Measurements from ENCODE around the gene KRTAP6-2.

KRTAP6-2 gene, protein sequence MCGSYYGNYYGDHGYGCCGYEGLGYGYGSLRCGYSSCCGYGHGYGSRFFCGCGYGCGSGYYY

DNA sequence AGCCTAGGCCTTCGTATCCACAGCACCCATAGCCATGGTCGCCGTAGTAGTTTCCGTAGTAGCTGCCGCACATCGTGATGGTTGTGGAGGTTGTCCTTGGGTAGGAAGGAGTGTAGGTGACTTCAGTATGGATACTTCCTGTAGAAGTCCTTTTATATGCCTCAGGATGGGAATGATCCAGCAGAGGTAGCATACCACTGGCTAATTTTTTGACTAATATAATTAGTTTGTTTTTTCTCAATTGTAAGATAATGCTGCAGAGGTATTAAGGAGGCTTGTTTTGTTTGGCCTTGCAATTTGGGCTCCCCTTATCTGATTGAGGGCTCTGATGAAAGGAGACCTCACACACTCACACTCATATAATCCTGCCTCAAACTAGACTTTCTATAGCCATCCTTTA is at the start of gene KRTAP6-2:
TSS of gene KRTAP6-2 (minus strand) at position 101 of the 400 bp plus-strand sequence. CDS start at position 73, 28 bp downstream.
- DNase-seq = no peak

DNA sequence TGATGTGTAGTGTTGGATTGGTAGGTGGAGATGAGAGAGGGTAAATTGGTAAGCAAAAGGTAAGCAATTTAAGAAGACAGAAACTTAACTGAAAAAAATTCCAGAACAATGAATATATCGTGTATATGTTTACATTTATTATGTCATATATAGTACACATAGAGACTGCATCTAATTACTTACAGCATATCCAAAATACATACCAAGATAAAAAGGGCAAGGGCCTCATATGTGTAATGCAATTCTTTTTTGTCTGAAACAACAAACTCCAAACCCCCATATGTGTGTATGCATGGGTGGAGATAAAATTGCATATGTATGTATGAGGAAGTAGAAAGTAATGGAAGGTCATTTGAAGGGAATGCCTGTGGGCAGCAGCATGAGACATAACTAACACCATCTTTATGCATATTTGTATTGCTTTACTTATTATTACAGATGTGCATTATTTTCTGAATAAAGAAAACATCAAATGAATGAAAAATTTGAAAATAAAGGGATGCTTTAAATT is 48.3 kb upstream of the KRTAP6-2 start:
- DNase-seq = no peak

DNA sequence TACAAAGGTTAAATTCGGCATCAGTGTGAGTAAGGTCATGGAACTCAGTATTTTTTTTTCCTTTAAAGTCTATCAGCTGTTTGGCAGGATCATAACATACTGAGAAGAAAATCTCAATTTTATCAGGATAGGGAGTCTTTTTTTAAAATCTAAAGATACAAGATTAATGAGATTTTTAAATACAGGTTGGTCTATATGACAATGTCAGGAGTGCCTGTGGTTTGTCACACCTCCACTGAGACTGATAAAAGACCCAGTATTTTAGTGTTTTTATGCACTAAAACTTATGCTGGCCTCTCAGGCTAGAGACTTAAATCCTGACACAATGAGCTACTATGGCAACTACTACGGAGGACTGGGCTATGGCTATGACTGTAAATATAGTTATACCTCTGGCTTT is 43.9 kb upstream of the KRTAP6-2 start, which contains the start of gene KRTAP20-3:
TSS of gene KRTAP20-3 (plus strand) at position 301 of the 400 bp plus-strand sequence.
- no peak for DNase-seq

DNA sequence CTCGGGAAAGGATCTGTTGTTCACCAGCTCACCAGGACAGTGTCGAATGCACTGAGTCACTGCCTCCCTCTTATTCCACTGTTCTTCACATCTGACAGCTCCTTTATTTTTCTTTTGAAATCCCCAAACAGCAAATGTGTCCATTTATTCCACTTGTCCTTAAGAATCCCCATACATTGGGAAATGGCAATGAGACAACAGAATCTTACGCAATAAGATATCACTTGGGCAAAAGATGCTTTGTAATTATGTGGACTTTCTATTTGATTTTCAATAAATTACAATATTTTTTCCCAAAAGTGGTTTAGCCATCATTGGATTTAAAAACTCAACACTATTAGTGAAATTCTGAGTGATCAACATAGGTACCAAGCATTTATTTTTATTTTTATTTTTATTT is 40.0 kb upstream of the KRTAP6-2 start:
- no peak for DNase-seq

DNA sequence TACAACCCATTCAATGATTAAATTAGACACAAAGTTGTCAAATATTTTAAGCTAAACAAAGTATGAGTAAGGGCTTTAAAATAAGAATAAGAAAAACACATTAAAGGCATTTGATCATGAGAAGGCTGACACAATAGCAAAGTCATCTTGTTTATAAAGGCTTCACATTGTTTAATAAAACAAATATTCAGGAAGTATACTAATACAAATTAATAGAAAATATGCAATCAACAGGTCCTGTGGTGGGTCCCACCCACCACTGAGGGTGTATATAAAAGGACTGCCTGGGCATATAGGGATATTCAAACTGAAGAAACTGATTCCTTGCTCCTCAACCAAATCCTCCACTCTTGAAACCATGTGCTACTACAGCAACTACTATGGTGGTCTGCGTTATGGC is 36.2 kb upstream of the KRTAP6-2 start, which contains the start of gene KRTAP20-2:
TSS of gene KRTAP20-2 (plus strand) at position 301 of the 400 bp plus-strand sequence. CDS start at position 359, 58 bp downstream.
- no peak for DNase-seq

DNA sequence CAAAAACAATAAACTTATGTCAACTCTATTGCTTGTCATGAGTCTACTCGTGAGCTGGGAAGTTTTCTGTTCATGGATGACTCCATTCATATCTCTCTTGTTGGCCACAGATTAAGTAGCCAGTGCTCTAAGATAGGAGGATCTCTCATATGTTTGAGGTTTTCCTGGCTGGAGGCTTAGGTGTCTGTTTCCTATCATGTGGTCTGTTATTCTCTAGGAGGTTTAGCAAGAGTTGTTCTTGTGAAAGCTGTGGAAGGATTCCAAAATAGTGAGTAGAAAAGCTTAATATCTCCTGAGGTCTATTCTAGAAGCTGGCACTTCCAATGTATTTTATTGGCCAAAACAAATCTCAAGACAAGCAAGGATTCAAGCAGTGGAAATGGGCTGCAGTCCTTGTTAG is 30.5 kb upstream of the KRTAP6-2 start:
- DNase-seq = no peak

DNA sequence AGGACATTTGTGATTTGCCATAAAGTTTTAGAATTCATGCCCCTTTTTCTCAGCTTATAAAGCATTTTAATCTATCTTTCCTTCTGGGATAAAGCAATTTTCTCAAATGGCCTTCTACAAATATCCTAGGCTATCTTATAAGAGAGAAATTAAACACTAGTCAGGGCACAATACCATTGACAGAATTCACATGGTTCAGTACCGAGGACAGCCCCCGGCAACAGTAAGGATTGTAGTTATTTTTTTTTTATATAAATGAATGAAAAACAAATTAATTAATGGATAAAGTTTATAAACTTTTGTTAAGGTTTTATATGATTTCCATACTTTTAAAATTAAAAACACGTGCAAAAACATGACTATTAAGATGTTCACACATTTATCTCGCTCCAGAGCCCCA is 29.4 kb upstream of the KRTAP6-2 start:
- no peak for DNase-seq

DNA sequence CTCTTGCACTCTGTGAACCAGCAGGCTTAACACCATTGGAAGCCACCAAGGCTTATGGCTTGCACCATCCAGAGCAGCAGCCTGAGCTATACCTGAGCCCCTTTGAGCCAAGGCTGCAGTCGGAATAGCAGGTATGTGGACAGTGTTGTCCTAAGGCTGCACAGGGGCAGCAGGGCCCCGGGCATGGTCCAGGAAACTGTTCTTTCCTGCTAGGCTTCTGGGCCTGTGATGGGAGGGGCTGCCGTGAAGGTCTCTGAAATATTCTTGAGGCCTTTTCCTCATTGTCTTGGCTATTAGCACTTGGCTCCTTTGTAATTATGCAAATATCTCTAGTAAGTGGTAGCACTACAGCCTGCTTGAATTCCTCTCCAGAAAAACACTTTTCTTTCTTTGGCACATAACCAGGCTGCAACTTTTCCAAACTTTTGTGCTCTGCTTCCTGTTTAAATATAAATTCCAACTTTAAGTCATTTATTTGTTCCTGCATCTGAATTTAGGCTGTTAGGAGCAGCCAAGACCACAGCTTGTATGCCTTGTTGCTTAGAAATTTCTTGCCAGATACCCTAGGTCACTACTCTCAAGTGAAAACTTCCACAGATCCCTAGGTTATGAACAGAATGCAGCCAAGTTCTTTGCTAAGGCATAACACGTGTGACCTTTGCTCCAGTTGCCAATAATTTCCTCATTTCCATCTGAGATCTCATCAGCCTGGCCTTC is 26.9 kb upstream of the KRTAP6-2 start:
- DNase-seq = no peak

DNA sequence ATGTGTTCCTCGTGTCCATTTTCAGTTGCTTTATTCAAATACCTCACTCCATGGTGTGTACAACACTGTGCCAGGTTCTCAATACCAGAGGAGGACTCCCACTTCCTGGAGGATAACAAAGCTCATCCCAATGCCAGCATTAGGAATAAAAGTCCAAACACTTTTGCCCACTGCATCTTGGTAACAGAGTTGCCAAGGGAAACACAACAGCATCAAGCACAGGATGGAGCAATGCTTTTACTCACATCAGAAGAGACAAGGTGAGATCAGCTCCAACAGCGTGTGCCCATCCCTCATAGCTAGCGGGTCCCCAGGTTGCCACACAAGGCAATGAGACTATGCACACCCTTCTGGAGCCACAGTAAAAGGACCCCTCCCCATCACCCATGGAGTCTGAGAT is 24.7 kb upstream of the KRTAP6-2 start:
- DNase-seq = no peak

DNA sequence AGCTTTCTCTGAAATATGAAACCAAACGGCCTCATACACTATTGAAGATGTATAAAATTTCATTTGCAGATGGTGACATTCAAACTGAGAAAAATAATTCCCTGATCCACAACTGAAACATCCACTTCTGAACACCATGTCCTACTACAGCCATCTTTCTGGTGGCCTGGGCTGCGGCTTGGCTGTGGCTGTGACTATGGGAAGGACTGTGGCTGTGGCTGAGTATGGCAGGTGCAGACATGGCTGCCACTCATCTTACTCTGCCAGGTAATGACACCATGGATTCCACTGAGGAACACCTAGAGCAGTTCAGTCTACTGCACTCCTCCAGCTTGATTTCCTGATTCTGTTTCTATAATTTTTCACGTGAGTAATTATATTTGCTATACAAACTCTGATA is 21.8 kb upstream of the KRTAP6-2 start, which contains the start of gene KRTAP20-4:
TSS of gene KRTAP20-4 (plus strand) at position 106 of the 400 bp plus-strand sequence.
- DNase-seq = no peak

DNA sequence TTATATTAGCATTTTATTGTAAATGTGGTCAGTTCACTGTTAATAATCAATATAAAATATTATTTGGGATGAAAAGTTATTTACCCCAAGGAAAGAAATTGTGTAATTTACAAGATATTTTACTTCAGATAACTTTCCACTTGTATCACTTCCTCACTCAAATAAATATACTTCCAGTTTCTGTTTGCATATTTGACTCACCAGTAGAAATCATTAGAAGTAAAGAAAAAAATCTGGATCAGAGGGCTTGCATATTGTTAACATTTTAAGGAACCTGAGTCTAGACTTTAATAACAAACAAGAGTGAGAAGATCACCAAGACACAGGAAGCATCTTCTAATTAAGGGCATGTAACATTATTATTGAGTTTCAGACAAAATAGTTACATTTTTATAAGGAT is 21.4 kb upstream of the KRTAP6-2 start:
- DNase-seq = no peak

DNA sequence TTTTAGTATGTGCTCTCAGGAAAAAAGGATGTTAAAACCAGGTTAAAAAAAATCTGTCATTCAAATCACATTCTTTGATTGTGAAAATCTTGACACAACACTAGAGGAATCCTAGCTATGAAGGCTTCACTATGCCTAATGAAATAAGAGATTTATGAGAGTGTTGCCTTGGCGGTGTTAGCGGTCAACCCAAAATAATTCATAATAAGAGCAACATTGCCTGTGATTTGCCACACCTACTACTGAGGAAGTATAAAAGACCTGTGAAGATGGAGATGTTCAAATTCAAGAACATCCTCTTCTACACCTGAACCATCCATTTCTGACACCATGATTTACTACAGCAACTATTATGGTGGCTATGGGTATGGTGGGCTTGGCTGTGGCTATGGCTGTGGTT is 17.4 kb upstream of the KRTAP6-2 start, which contains the start of gene KRTAP20-1:
TSS of gene KRTAP20-1 (plus strand) at position 301 of the 400 bp plus-strand sequence. CDS start at position 331, 30 bp downstream.
- no peak for DNase-seq

DNA sequence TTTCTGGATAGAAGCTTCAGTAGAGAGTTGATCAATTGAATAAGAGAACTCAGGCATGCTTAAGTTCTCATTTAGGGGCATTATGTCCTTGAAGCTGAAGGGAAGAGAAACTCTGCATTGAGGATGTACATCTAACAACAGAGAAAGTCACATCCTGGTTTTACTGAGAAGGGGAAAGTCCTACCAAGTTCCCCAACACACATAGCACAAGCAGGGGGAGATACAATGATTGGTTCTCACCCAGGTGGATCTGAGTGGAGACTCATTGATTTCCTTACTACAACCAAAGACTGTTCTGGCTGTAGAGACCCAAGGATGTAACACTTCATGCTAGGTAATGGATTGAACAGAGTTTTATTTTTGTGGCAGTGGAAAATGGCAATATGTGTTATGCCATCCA is 16.5 kb upstream of the KRTAP6-2 start:
- DNase-seq = no peak

DNA sequence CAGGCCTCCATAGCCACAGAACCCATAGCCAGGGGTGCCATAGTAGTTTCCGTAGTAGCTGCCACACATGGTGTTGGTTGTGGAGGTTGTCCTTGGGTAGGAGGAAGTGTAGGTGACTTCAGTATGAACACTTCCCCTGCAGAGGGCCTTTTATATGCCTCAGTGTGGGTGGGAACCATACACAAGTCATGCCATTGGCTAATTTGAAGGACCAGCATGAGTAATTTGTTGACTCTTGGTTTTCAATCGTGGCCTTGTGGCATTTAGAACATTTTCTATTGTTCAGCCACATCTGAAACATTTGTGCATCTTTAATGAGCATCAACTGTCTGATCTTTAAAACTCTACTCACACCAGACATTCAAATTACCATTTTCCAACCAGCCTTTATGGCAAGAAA is 15.1 kb upstream of the KRTAP6-2 start, which contains the start of gene KRTAP6-1:
TSS of gene KRTAP6-1 (minus strand) at position 95 of the 400 bp plus-strand sequence. CDS start at position 69, 26 bp downstream.
- DNase-seq = no peak

DNA sequence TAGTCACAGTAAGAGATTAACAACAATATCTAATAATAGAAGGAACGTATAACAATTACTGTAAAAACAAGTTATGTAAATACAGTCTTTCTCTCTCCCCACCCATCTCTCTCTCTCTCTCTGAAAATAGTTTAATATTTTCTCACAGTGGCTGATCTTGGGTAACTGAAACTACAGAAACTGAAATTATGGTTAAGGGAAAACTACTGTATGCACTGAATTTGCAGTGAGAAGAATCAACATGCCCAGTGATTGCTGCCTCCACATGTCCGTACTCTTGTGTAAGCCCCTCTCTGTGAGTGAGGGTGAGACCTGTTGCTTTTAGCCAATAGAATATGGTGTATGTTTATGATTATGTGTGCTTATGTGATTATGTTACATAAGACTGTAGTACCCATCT is 13.4 kb upstream of the KRTAP6-2 start:
- no peak for DNase-seq

DNA sequence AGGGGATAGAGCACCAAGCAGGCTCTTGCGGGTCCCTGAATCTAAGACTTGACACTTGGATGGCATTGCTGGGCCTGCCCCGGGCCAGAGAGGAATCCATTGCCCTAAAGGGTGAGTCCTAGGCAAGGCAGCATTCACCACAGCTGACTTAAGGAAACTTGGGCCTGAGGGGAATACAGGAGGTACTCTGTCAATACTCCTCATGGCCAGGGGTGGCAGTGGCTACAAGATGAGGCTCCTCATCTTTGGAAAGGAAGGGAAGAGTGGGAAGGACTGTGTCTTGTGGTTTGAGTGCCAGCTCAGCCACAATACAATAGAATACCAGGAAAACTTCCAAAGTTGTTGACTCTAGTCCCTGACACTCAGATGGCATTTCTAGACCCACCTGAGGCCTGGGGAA is 7.3 kb upstream of the KRTAP6-2 start:
- DNase-seq = no peak

DNA sequence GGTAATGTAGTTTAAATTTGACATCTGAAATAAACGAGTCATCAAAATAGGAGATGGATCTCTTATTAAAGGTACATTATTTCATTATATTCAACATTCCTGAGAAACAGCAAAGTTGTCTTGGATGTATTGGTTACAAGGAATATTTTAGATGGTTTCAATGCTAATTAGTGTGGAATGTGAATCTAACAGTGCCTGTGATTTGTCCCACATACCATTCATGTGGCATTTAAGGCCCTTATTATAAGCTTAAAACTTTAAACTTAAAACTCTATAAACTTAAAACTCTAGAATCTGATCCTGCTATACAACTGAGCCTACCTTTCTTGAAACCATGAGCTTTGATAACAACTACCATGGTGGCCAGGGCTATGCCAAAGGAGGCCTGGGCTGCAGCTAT is 2.1 kb upstream of the KRTAP6-2 start, which contains the start of gene KRTAP22-1:
TSS of gene KRTAP22-1 (plus strand) at position 301 of the 400 bp plus-strand sequence.
- DNase-seq = no peak

DNA sequence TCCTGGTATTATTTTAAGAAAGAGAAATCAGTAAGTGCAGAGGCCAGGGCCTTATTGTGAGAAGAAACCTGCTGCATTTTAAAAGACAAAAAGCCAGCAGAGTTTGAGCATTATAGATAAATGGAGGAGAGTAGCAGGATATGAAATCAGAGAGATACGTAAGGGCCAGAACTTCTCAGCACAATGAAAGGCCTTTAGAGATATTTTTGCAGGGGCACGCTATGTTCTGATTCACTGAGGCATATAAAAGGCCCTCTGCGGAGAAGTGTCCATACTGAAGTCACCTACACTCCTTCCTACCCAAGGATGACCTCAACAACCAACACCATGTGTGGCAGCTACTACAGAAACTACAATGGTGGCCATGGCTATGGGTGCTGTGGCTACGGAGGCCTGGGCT is 6.6 kb downstream of the KRTAP6-2 start, which contains the start of gene KRTAP6-3:
TSS of gene KRTAP6-3 (plus strand) at position 301 of the 400 bp plus-strand sequence. CDS start at position 307, 6 bp downstream.
- no peak for DNase-seq

DNA sequence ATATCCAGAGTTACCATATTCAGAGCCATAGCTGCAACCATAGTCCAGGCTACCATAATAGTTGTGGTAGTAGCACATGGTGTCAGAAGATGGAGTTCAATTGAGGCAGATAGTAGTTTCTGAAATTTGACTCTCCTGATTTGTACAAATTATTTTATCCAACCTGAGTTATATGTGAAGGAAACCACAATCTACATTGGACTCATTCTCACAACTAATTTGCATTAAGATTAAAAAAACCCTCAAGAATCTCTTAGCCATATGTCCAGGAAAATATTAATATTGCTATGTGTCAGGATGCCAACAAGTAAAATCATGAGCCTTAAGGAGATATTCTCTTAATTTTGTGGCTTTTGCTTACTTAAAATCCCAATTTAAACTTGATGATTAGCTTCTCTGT is 8.4 kb downstream of the KRTAP6-2 start, which contains the start of gene KRTAP22-2:
TSS of gene KRTAP22-2 (minus strand) at position 101 of the 400 bp plus-strand sequence.
- DNase-seq = no peak

DNA sequence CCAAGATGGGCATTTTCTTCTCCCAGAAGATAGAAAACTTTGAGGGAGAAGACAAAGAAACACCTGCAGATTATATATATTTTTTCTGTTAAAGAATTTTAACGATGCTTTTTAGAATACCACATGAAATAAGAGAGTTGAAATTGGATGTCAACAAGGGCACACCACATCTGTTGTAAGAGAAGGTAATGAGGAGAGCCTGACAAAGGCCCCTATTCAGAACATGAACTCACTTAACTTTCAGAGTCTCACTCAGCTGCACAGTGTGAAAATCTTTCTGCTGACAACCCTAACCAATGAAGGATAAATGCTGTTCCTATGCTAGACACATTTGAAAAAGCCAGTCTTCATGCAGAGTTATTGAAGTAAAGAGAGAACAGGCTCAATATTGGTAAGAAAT is 15.8 kb downstream of the KRTAP6-2 start:
- no peak for DNase-seq

DNA sequence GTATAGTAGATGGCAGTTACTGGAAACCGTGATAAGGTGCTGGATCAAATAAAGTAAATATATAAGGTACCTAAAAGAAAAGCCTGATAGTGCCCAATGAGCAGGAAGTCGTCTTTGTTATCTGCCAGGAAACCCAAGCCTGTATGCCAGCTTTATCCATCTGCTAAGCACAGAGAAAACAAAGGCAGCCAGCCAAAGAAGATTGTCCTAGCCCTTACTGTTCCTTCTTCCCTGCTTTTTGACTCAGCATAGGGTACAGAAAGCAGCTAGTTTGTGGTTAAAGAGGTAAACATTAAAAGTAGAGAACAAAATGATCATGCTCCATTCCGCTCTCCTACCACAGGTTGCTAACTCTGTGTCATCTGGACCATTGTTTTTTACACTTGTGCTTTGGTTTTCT is 18.6 kb downstream of the KRTAP6-2 start:
- DNase-seq = no peak

DNA sequence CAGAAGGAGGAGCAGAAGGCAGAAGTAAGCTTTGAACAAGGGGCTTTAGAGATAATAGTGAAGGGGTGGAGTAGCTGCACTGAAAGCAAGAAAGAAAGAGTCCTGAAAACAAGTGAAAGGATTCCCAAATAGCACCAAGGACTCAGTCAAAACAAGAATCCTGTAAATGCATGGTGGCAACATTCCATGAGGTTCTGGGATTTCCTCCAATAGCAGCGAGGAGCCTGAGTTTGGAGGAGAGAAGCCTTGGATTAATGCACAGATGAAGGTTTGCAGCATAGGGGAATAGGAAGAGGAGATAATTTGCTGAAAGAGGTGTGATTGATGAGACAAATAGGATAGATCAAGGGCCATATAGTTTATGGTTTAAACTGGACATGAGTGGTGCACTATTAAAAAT is 19.4 kb downstream of the KRTAP6-2 start:
- DNase-seq = no peak

DNA sequence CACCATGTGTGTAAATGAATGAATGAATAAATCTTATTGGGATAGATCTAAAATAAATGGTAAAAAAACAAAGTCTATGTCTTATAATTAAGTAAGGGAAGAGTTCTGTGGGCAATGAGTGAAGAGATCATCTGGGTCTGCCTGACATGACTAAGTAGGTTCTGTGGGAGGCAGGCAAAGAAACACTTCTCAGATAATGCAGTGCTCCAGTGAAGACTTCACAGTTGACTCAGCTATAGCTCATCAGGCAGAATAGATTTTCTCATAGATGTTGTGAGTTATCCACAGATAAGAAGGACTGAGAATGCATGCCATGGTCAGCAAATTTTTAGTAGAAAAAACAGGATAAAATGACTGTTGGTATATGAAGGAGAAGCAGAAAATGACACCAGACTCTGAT is 20.9 kb downstream of the KRTAP6-2 start:
- DNase-seq = no peak

DNA sequence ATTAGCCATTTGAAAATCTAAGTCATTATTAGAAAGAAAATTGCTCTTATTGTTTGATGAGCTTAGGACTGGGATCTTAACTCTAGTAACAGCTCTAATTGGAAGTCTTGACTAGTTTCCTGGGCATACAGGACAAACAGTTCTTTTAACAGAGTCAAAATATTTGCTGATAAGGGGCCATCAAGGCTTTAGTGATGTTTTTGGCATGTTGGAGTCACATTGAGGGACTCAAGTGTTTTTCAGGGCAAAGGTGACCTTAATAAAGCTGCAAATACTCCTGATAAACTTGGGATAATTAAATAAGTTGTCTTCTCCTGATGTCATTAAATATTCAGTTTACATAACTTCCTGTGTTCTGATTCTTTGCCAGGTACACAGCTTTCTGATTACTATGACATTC is 31.1 kb downstream of the KRTAP6-2 start:
- DNase-seq = no peak

All from EL (cell line).